ENCODE data around the gene USP47.

Gene USP47

DNA sequence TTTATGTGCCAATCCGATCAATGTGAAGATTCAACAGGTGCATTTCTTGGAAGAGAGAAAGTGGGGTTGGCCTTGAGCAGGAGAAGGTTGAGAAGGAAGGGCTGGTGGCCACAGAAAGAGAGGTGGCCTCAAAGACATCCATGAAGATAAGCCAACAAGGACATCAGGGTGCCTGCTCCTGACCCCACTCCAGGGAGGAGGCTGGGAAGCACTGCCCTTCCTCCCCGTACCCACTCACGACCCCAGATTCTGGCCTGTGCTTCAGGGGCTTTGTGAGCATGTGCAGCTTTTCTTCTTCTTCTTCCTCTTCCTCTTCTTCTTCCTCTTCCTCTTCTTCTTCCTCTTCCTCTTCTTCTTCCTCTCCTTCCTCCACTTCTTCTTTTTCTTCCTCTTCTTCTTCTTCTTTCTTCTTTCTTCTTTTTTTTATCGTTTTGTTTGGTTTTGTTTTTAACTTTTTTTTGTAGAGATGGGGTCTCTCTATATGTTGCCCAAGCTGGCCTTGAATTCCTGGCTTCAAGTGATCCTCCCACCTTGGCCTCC, 136.4 kb downstream of the USP47 start:
- H3K27ac ChIP-seq (ENCODE audit: insufficient read depth, low read length, poor library complexity, severe bottlenecking), result no peak overlapping the region
- no peak overlapping the region for H3K4me3 ChIP-seq (ENCODE audit: insufficient read depth, low read depth, low read length, poor library complexity, severe bottlenecking)
- H3K4me1 ChIP-seq (ENCODE audit: control insufficient read depth, insufficient read depth, low read length, poor library complexity, severe bottlenecking), result no peaks in the 10 kb centered on the region
- no peak for DNase-seq
- no peaks in the 10 kb centered on the region for H3K9me3 ChIP-seq (ENCODE audit: control insufficient read depth, low read length)
- H3K27me3 ChIP-seq (replicated peaks; ENCODE audit: control insufficient read depth, insufficient read depth, low read length, poor library complexity, severe bottlenecking), result no peaks in the 10 kb centered on the region
- no peaks in the 10 kb centered on the region for H3K36me3 ChIP-seq (ENCODE audit: control insufficient read depth, insufficient read depth, low read length)

DNA sequence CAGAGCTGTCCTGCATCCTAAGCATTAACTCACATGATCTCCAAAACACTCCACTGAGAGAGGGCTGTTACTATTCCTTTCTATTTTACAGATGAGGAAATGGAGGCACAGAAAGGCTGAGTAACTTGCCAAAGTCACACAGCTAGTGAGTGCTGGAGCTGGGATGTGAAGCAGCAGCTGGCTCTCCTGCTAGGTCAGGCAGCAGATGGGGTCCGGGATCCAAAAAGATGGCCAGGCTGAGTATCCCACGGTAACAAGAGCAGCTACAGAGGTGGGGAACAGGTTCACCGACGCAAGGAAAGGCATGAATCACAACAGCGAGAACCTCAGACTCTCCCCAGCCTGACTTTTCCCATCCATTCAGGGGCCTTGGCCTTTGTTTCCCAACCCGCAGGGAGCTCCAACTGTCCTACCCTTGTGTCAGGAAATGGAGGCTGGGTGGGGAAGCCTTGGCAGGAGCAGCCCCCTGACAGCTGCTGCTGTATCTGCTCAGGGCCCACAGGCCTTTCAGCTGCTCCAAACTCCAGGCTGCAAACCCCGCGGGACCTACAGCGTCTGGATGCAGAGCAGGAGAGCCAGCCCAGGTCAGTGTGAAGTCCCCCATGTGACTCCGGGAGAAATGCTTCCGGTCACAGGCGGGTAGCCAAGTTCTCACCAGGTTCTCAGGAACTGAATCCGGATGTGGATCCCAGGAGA, 137.2 kb downstream of the USP47 start:
- no peak for DNase-seq
- Histone ChIP-seq H3K27me3 (replicated peaks; ENCODE audit: control insufficient read depth, insufficient read depth, low read length, poor library complexity, severe bottlenecking) (no peaks in the 10 kb centered on the region), H3K36me3 (ENCODE audit: control insufficient read depth, insufficient read depth, low read length) (no peaks in the 10 kb centered on the region), H3K27ac (ENCODE audit: insufficient read depth, low read length, poor library complexity, severe bottlenecking) (no peak overlapping the region), H3K4me1 (ENCODE audit: control insufficient read depth, insufficient read depth, low read length, poor library complexity, severe bottlenecking) (no peaks in the 10 kb centered on the region), H3K9me3 (ENCODE audit: control insufficient read depth, low read length) (no peaks in the 10 kb centered on the region), H3K4me3 (ENCODE audit: insufficient read depth, low read depth, low read length, poor library complexity, severe bottlenecking) (no peak overlapping the region)

DNA sequence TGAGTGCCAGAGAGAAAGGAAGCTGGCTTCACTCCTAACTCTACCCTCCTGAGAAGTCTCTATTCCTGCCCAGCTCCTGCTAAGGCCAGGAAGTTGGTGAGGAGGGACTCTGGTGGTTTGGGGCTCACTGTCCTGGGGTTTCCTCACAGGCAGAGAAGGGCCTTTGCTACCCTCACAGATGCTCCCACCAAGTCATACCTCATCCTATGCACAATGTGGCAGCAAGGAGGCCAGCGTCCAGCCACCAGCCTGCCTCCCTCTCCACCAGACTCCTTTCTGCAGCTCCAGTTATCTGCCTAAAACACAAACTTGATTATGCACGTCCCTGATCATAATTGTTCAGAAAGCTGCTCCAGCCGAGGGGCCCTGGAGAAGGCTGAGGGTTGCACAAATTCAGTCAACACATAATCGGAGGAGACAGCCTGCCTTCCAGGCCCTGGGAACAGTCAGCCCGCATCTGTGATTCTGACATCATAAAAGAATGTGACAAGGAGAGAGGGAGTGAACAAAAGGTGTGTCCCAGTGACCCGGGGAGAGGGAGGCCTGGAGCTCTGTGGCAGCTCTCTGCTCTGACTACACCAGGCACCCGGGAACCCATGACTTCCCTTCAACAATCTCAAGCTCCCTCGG, 137.8 kb downstream of the USP47 start:
- Histone ChIP-seq H3K9me3 (ENCODE audit: control insufficient read depth, low read length) (no peaks in the 10 kb centered on the region), H3K4me1 (ENCODE audit: control insufficient read depth, insufficient read depth, low read length, poor library complexity, severe bottlenecking) (no peaks in the 10 kb centered on the region), H3K4me3 (ENCODE audit: insufficient read depth, low read depth, low read length, poor library complexity, severe bottlenecking) (no peak overlapping the region), H3K36me3 (ENCODE audit: control insufficient read depth, insufficient read depth, low read length) (no peaks in the 10 kb centered on the region), H3K27ac (ENCODE audit: insufficient read depth, low read length, poor library complexity, severe bottlenecking) (no peak overlapping the region), H3K27me3 (replicated peaks; ENCODE audit: control insufficient read depth, insufficient read depth, low read length, poor library complexity, severe bottlenecking) (no peaks in the 10 kb centered on the region)
- DNase-seq, result no peak

DNA sequence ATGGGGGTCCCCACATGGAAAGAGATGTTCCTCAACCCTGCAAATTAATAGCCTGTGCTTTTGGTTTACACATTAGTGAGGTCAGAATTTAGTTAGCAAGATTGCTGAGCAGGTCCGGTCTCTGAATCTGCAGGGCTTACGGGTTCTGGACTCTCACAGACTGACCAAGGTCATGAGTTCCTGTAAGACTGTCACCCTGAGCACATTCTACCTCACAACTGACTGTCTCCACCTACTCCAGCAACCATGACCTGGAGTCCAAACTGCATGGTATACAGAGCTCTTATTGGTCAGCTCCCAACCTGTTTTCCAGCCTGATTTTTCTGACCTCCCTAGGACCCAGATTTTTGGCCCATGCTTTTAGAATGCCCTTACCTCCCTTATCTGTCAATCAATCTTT, 138.4 kb downstream of the USP47 start:
- Histone ChIP-seq H3K27me3 (replicated peaks; ENCODE audit: control insufficient read depth, insufficient read depth, low read length, poor library complexity, severe bottlenecking) (no peaks in the 10 kb centered on the region), H3K4me3 (ENCODE audit: insufficient read depth, low read depth, low read length, poor library complexity, severe bottlenecking) (no peak overlapping the region), H3K36me3 (ENCODE audit: control insufficient read depth, insufficient read depth, low read length) (no peaks in the 10 kb centered on the region), H3K9me3 (ENCODE audit: control insufficient read depth, low read length) (no peaks in the 10 kb centered on the region), H3K4me1 (ENCODE audit: control insufficient read depth, insufficient read depth, low read length, poor library complexity, severe bottlenecking) (no peaks in the 10 kb centered on the region), H3K27ac (ENCODE audit: insufficient read depth, low read length, poor library complexity, severe bottlenecking) (no peak overlapping the region)
- DNase-seq, result no peak

DNA sequence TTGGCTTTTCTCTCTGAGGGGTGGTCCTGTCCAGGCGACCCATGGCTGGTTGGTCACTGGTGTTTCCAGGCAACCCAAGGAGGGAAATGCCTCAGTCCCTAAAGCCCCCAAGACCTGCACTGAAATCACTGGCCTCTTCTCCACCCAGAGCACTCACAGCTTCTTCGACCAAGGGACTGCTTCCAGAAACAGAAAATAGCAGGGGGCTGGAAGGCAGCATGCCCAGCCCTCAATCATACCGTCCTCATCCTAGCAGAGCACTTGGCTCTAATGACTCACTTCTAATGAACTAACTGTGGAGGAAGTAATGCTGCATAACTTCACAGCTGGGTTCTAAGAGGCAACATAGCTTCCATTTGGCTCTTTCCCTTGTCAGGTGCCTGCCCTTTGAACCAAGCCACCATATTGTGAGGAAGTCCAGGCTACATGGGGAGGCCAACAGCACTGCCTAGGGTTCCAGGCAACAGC, 139.1 kb downstream of the USP47 start:
- no peak overlapping the region for H3K4me3 ChIP-seq (ENCODE audit: insufficient read depth, low read depth, low read length, poor library complexity, severe bottlenecking)
- no peaks in the 10 kb centered on the region for H3K9me3 ChIP-seq (ENCODE audit: control insufficient read depth, low read length)
- H3K4me1 ChIP-seq (ENCODE audit: control insufficient read depth, insufficient read depth, low read length, poor library complexity, severe bottlenecking), result no peaks in the 10 kb centered on the region
- no peak for DNase-seq
- no peaks in the 10 kb centered on the region for H3K36me3 ChIP-seq (ENCODE audit: control insufficient read depth, insufficient read depth, low read length)
- no peak overlapping the region for H3K27ac ChIP-seq (ENCODE audit: insufficient read depth, low read length, poor library complexity, severe bottlenecking)
- H3K27me3 ChIP-seq (replicated peaks; ENCODE audit: control insufficient read depth, insufficient read depth, low read length, poor library complexity, severe bottlenecking), result no peaks in the 10 kb centered on the region

DNA sequence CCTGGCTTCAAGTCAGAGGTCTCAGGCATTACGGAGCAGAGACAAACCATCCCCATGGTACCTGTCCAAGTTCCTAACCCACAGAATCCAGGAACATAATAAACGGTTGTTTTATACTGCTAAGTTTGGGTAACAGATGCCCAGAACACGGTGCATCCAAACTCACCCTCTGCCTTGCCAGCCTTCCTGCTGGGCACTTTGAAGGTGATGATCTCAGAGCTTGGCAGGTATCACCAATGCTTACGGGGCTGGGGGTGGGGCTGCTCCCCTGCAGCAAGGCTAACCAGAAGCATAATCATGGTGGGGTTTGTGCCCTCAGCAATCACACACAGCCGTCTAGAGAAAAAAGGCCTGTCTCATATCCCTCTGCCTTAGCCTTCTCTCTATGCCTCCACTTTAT, 139.6 kb downstream of the USP47 start:
- Histone ChIP-seq H3K27ac (ENCODE audit: insufficient read depth, low read length, poor library complexity, severe bottlenecking) (no peak overlapping the region), H3K4me3 (ENCODE audit: insufficient read depth, low read depth, low read length, poor library complexity, severe bottlenecking) (no peak overlapping the region), H3K36me3 (ENCODE audit: control insufficient read depth, insufficient read depth, low read length) (no peaks in the 10 kb centered on the region), H3K4me1 (ENCODE audit: control insufficient read depth, insufficient read depth, low read length, poor library complexity, severe bottlenecking) (no peaks in the 10 kb centered on the region), H3K27me3 (replicated peaks; ENCODE audit: control insufficient read depth, insufficient read depth, low read length, poor library complexity, severe bottlenecking) (no peaks in the 10 kb centered on the region), H3K9me3 (ENCODE audit: control insufficient read depth, low read length) (no peaks in the 10 kb centered on the region)
- DNase-seq, result no peak

DNA sequence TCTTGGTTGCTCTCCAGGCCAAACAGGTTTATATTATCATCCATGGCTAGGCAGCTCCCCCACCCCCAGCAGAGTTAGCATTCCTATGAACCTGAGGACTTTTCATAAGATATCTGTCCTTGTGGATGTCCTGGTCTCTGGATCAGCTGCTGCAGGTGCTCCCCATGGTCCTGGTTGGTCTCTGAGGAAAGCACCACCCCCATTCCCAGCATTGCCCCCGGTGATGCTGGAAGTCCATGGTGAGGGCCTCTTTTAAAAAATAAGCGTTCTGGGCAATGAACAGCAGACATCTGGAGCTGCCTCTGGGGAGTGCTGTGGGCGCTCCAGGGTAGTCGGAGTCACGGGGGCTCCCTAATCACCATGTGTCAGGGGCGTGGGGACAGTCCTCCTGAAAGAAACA, 140.1 kb downstream of the USP47 start:
- DNase-seq, result no peak
- Histone ChIP-seq H3K36me3 (ENCODE audit: control insufficient read depth, insufficient read depth, low read length) (no peaks in the 10 kb centered on the region), H3K27ac (ENCODE audit: insufficient read depth, low read length, poor library complexity, severe bottlenecking) (no peak overlapping the region), H3K4me3 (ENCODE audit: insufficient read depth, low read depth, low read length, poor library complexity, severe bottlenecking) (no peak overlapping the region), H3K27me3 (replicated peaks; ENCODE audit: control insufficient read depth, insufficient read depth, low read length, poor library complexity, severe bottlenecking) (no peaks in the 10 kb centered on the region), H3K9me3 (ENCODE audit: control insufficient read depth, low read length) (no peaks in the 10 kb centered on the region), H3K4me1 (ENCODE audit: control insufficient read depth, insufficient read depth, low read length, poor library complexity, severe bottlenecking) (no peaks in the 10 kb centered on the region)

DNA sequence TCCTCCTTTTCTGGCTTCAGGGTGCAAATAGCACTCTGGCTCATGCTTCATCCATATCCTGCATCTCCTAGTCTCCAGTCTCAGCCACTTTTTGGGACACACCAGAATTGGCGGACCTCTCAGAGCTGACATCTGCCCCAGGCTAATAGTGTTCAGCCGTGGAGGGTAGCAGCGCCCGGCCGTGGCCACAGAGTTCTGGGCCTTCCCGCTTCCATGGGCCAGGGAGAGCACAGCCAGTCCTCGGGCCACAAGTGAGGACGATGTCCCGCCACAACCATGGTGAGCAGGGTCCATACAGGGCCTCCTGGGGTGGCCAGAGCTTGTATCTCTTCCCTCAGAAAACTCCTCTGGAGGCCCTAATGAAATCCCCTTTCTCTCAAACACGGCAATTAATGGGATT, 140.7 kb downstream of the USP47 start:
- Histone ChIP-seq H3K4me3 (ENCODE audit: insufficient read depth, low read depth, low read length, poor library complexity, severe bottlenecking) (no peak overlapping the region), H3K9me3 (ENCODE audit: control insufficient read depth, low read length) (no peaks in the 10 kb centered on the region), H3K4me1 (ENCODE audit: control insufficient read depth, insufficient read depth, low read length, poor library complexity, severe bottlenecking) (no peaks in the 10 kb centered on the region), H3K27me3 (replicated peaks; ENCODE audit: control insufficient read depth, insufficient read depth, low read length, poor library complexity, severe bottlenecking) (no peaks in the 10 kb centered on the region), H3K36me3 (ENCODE audit: control insufficient read depth, insufficient read depth, low read length) (no peaks in the 10 kb centered on the region), H3K27ac (ENCODE audit: insufficient read depth, low read length, poor library complexity, severe bottlenecking) (no peak overlapping the region)
- DNase-seq, result no peak

DNA sequence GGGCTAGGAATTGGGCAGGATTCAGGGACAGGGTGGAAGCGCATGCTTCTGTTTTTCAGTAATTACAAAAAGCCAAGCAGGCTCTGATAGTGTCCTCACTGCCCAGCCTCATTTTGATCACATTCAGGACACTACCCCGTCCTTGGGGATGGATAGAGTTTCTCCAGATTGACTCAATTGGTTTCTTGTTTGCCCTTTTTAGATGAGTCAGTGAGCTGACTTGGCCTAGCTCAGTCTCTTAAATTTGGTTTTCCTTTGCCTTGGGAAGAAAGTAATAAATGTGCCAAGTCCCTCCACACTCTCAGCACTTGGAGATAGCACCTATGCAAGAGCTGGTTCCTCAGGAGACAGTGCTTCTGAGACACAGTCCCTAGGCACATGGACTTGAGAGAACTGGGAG, 141.2 kb downstream of the USP47 start:
- Histone ChIP-seq H3K9me3 (ENCODE audit: control insufficient read depth, low read length) (no peaks in the 10 kb centered on the region), H3K27ac (ENCODE audit: insufficient read depth, low read length, poor library complexity, severe bottlenecking) (no peak overlapping the region), H3K36me3 (ENCODE audit: control insufficient read depth, insufficient read depth, low read length) (no peaks in the 10 kb centered on the region), H3K27me3 (replicated peaks; ENCODE audit: control insufficient read depth, insufficient read depth, low read length, poor library complexity, severe bottlenecking) (no peaks in the 10 kb centered on the region), H3K4me1 (ENCODE audit: control insufficient read depth, insufficient read depth, low read length, poor library complexity, severe bottlenecking) (no peaks in the 10 kb centered on the region), H3K4me3 (ENCODE audit: insufficient read depth, low read depth, low read length, poor library complexity, severe bottlenecking) (no peak overlapping the region)
- DNase-seq, result no peak

DNA sequence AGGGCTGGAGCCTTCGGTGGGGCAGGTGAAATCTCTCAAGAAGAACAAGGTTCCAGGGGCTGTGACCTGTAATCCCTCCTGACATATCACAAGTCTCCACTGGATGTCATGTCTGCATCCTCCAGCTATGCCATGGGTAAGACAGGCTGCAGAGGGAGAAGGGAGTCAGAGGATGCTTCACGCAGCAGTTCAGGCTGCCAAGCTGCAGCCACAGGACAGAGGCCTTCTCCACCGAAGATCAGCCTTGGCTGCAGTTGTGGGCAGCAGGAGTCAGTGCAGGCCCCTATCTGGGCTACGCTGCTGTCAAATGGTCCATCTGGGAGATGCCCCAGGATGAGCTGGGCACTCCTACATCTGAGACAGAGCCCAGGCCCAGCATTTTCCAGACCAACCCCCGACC, 141.7 kb downstream of the USP47 start:
- Histone ChIP-seq H3K4me1 (ENCODE audit: control insufficient read depth, insufficient read depth, low read length, poor library complexity, severe bottlenecking) (no peaks in the 10 kb centered on the region), H3K9me3 (ENCODE audit: control insufficient read depth, low read length) (no peaks in the 10 kb centered on the region), H3K27ac (ENCODE audit: insufficient read depth, low read length, poor library complexity, severe bottlenecking) (no peak overlapping the region), H3K36me3 (ENCODE audit: control insufficient read depth, insufficient read depth, low read length) (no peaks in the 10 kb centered on the region), H3K27me3 (replicated peaks; ENCODE audit: control insufficient read depth, insufficient read depth, low read length, poor library complexity, severe bottlenecking) (no peaks in the 10 kb centered on the region), H3K4me3 (ENCODE audit: insufficient read depth, low read depth, low read length, poor library complexity, severe bottlenecking) (no peak overlapping the region)
- DNase-seq, result no peak
